ENCODE data around the gene AIFM3.
"Not testable (repeated sequence)": the region's sequence is repeated elsewhere in the genome, so short reads cannot be mapped to it uniquely, and the experiment has no call there.

The AIFM3 gene, protein sequence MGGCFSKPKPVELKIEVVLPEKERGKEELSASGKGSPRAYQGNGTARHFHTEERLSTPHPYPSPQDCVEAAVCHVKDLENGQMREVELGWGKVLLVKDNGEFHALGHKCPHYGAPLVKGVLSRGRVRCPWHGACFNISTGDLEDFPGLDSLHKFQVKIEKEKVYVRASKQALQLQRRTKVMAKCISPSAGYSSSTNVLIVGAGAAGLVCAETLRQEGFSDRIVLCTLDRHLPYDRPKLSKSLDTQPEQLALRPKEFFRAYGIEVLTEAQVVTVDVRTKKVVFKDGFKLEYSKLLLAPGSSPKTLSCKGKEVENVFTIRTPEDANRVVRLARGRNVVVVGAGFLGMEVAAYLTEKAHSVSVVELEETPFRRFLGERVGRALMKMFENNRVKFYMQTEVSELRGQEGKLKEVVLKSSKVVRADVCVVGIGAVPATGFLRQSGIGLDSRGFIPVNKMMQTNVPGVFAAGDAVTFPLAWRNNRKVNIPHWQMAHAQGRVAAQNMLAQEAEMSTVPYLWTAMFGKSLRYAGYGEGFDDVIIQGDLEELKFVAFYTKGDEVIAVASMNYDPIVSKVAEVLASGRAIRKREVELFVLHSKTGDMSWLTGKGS

DNA sequence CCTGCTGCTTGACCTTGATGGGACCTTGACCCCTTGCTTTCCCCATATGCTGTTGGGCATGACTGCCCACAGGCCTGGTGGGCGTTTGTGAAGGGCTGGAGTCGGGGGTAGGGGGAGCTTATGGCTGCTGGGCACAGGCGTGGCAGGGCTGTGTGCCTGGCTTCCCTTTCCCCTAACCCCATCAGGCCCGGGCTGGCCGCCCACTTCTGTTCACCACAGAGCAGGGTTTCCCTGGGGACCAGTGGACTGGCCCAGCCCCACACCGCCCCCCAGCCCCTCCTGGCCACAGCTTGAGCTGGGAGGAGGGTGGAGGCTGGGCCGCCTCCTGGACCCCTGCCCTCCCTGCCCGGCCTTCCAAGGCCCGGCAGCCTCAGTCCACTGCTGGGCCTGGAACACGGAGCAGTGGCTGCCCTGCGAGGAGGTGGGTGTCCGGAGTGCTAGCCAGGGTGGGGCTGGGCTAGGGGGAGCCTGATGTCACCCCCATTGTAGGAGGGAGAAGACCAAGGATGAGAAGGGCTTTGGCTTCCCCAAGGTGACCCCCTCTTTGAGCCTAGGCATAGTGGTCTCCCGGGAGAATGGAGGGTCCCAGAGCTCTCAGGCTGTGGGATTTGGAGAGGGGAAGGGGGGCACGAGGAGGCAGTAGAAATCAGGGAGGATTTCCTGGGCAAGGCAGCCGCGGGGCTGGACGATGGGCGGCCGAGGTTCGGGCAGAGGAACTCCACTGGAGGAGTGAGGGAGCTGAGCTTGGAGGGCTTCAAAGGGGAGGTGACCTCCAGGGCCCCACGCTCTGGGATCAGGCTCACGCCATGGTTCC is at the start of gene AIFM3:
AIFM3 (plus strand) TSS at position 373 of the 814 bp plus-strand sequence. CDS start 690 bp downstream, outside the sequence.
- H3K4me3 ChIP-seq (ENCODE audit: low read depth, low read length), result no peak within 1 kb of the TSS

DNA sequence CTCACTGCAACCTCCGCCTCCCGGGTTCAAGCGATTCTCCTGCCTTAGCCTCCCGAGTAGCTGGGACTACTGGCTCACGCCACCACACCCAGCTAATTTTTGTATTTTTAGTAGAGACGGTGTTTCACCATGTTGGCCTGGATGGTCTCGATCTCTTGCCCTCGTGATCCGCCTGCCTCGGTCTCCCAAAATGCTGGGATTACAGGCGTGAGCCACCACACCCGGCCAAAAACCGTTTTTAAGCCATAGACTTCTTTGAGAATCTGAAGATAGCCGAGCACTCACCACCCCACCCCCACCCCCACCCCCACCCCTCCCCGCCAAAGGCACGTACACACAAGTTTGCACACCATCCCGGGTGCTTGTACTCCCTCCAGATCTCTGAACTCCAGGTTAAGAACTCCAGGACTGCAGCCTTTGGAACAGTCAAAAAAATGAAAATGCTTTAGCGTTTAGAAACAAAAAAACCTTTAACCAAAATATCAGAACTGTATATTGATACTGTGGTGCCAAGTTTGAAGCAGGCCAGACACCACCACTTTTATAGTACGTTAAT is 48.3 kb upstream of the AIFM3 start:
- peak overlapping the region; percentile 95 for H3K4me3 ChIP-seq (ENCODE audit: low read depth, low read length)

DNA sequence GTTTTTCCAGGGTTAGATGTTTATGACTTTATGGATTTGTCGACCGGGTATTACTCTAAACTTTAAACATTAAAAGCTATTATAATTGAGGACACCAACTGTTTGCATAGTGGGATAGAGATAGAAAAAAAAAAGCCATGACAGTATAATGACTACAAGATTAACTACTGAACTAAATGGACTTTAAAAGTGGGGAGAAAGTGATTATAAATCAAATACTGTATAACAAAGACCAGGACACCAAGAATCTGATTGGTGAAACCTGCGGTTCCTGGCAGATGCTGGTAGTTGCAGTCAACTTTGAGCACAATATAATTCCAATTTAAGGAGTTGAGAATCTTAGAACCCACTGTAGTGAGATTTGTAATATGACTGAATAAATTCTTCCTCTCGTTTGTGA is 47.3 kb upstream of the AIFM3 start:
- H3K4me3 ChIP-seq (ENCODE audit: low read depth, low read length), result peak overlapping the region; percentile 95

DNA sequence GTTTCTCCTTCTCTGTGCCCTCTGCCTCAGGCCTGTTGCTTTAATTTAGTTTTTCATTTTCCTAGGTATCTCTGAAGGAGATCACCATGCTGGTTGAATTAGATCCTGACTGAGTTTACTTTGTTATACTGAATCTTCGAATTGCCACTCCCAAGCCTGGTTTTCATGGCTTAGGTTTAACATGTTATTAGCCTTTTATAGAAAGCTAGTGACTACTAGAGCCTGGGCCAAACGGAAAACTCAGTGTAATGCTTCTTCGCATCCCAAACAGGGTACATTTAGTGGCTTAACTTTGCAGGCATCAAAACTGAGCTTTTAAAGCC is 46.2 kb upstream of the AIFM3 start:
- no peak overlapping the region for H3K4me3 ChIP-seq (ENCODE audit: low read depth, low read length)

DNA sequence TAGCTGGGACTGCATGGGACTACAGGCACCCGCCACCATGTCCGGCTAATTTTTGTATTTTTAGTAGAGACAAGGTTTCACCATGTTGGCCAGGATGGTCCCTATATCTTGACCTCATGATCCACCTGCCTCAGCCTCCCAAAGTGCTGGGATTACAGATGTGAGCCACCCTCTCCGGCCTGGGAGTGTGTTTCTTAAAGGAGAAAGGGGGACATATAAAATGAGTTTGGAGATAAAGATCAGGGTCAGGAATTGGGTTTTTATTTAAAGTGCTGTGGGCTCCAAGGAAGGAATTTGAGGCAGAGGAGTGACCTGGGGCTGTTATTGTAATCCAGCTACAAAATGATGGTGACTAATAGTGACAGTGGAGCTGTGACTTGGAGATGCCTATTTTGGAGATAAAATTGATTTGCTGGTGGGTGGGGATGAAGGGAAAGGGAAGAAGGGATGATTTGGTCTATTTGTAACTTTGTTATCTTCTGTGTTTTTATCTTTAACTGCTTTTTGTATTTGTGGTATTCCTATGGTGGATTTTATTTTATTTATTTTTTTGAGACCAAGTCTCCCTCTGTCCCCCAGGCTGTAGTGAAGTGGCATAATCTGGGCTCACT is 44.8 kb upstream of the AIFM3 start:
- no peak overlapping the region for H3K4me3 ChIP-seq (ENCODE audit: low read depth, low read length)

DNA sequence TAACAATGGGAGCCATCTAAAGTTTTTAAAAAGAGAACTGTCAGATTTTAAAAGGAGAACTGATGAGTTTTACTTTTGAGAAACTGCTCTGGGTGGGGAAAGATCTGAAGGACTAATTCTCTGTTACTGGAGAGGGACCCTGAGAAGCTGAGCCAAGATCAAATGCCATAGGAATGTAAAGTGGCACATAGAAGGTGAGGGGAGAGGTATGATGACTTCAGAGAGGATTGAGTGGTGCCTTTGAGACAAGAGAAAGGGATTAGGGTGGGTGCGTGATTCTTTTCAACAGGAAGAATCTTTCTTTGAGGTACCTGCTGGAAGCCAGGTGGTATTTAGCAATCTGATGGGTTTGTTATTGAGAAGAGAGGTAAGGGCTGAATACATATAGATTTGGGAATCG is 40.8 kb upstream of the AIFM3 start:
- H3K4me3 ChIP-seq (ENCODE audit: low read depth, low read length), result no peak overlapping the region

DNA sequence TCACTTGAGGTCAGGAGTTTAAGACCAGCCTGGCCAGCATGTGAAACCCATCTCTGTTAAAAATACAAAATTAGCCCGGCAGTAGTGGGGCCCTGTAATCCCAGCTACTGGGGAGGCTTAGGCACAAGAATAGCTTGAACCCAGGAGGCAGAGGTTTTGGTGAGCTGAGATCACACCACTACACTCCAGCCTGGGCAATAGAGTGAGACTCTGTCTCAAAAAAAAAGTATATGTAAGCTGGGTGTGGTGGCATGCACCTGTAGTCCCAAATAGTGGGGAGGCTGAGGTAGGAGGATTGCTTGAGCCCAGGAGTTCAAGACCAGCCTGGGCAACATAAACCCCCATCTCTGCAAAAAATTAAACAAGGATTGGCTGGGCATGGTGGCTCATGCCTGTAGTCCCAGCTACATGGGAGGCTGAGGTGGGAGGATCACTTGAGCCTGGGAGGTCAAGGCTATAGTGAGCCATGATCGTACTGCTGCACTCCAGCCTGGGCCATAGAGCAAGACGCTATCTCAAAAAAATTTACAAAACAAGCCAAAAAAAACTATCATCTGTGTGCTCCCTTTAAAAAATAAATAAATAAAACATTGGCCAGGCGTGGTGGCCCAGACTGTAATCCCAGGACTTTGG is 39.0 kb upstream of the AIFM3 start:
- H3K4me3 ChIP-seq (ENCODE audit: low read depth, low read length), result no peak overlapping the region

DNA sequence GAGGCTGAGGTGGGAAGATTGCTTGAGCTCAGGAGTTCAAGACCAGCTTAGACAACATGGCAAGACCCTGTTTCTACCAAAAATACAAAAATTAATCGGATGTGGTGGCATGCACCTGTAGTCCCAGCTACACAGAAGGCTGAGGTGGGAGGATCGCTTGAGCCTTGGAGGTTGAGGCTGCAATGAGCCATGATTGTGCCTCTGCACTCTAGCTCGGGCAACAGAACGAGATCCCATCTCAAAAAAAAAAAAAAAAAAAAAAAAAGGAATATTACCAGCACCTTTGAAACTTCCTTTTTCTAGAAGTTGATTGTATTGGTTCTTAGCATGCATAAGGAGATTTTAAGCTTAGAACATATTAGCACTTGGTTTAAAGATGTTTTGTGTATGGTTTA is 38.5 kb upstream of the AIFM3 start:
- H3K4me3 ChIP-seq (ENCODE audit: low read depth, low read length), result no peak overlapping the region

DNA sequence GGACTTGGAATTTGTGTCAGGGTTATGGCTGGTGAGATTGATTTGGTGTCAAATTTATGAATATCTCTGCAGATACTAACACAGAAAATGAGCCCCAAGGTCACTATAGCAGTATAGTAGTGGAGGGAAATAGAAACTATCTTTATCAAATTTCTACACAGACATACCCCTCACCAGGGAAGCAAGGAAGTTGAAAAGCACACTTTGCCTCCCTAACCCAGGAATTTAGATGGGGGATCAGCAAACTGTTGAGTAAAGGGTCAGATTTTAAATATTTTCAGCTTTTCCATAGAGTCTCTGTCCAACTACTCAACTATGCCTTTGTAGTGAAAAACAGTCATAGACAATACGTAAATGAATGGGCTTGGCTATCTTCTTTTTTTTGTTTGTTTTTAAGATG is 37.1 kb upstream of the AIFM3 start:
- no peak overlapping the region for H3K4me3 ChIP-seq (ENCODE audit: low read depth, low read length)

DNA sequence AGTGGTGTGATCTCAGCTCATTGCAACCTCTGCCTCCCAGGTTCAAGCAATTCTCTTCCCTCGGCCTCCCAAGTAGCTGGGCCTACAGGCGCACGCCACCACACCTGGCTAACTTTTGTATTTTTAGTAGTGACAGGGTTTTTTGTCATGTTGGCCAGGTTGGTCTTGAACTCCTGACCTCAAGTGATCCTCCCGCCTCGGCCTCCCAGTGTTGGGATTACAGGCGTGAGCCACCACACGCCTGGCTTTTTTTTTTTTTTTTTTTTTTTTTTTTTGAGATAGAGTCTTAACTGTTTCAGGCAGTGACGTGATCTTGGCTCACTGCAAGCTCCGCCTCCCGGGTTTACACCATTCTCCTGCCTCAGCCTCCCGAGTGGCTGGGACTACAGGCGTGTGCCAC is 36.6 kb upstream of the AIFM3 start:
- not testable (repeated sequence) for H3K4me3 ChIP-seq (ENCODE audit: low read depth, low read length)

DNA sequence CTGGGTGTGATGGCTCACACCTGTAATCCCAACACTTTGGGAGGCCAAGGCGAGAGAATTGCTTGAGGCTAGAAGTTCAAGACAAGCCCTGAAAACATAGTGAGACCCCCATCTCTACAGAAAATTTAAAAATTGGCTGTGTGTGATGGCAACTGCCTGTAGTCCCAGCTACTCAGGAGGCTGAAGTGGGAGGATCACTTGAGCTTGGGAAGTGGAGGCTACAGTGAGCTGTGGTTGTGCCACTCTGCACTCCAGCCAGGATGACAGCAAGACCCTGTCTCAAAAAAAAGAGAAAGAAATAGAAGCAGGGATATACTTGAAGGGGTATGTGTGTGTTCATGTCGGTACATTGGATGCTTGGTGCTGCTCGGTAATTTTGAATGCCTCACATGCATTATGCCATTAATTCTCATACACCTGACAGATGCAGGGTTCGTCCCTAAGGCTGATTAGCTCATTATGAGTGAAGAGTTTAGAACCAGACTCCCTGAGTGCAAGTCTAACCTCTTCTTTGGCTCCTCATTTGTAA is 35.9 kb upstream of the AIFM3 start:
- no peak overlapping the region for H3K4me3 ChIP-seq (ENCODE audit: low read depth, low read length)

DNA sequence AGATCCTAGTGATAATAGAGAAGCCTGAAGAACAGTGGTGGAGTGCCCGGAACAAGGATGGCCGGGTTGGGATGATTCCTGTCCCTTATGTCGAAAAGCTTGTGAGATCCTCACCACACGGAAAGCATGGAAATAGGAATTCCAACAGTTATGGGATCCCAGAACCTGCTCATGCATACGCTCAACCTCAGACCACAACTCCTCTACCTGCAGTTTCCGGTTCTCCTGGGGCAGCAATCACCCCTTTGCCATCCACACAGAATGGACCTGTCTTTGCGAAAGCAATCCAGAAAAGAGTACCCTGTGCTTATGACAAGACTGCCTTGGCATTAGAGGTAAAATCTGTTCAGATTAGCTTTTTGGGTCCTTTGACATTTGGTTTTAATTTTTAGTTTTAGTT is 33.1 kb upstream of the AIFM3 start:
- H3K4me3 ChIP-seq (ENCODE audit: low read depth, low read length), result no peak overlapping the region

DNA sequence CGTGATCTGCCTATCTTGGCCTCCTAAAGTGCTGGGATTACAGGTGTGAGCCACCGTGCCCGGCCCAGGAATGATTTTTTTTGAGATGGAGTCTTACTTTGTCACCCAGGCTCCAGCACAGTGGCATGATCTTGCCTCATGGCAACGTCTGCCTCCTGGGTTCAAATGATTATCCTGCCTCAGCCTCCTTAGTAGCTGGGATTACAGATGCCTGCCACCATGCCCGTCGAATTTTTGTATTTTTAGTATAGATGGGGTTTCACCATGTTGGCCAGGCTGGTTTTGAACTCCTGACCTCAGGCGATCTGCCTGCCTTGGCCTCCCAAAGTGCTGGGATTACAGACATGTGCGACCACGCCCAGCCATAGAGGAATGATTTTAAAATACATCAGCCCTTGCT is 32.0 kb upstream of the AIFM3 start:
- not testable (repeated sequence) for H3K4me3 ChIP-seq (ENCODE audit: low read depth, low read length)

DNA sequence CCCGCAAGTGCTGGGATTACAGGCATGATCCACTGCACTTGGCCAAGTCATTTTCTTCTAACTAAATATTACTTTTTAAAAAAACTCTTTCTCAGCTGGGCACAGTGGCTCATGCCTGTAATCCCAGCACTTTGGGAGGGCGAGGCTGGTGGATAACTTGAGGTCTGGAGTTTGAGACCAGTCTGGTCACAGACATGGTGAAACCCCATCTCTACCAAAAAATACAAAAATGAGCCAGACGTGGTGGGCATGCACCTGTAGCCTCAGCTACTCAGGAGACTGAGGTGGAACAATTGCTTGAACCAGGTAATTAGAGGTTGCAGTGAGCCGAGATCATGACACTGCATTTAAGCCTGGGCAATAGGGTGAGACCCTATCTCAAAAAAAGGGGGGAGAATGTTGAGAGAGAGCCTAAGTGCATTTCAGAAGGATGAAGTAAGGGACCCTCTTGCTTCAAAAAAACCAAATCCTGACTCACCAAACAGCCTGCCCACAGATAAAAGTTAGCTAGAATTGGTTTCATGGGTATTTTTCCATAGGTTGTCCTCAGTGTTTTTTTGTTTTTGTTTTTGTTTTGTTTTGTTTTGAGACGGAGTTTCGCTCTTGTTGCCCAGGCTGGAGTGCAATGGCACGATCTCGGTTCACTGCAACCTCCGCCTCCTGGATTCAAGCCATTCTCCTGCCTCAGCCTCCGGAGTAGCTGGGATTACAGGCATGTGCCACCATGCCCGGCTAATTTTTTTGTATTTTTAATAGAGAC is 31.1 kb upstream of the AIFM3 start:
- H3K4me3 ChIP-seq (ENCODE audit: low read depth, low read length), result not testable (repeated sequence)

DNA sequence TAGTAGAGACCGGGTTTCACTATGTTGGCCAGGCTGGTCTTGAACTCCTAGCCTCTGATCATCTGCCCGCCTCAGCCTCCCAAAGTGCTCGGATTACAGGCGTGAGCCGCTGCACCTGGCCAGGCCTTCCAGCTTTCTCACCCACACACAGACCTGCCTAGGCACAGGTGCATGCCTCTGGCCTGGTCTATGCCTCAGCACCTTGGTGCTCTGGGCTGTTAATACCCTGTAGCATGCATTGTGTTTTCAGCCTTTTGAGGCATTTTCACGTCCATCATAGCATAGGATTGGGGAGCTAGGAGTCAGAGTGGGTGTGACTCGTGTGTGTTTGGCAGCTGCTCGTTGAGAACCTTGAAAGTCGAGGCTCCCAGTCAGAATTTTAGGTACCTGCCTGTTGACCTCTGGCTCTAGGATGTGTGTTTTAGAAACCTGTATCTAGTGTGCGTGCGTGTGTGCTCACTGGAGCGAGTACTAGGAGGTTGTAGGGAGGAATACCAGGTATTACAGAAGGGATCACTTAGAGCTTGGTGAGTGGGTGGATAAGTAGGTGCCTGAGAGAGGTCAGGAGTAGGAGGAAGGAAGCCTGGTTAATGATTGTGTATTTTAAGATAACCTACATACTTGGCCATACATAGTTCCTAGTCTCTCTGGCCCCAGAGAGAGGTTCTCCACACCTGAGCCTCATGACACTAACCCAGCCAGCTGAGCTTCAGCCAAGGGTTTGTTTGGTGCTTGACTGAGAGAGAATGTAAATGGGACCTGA is 29.8 kb upstream of the AIFM3 start:
- no peak overlapping the region for H3K4me3 ChIP-seq (ENCODE audit: low read depth, low read length)

DNA sequence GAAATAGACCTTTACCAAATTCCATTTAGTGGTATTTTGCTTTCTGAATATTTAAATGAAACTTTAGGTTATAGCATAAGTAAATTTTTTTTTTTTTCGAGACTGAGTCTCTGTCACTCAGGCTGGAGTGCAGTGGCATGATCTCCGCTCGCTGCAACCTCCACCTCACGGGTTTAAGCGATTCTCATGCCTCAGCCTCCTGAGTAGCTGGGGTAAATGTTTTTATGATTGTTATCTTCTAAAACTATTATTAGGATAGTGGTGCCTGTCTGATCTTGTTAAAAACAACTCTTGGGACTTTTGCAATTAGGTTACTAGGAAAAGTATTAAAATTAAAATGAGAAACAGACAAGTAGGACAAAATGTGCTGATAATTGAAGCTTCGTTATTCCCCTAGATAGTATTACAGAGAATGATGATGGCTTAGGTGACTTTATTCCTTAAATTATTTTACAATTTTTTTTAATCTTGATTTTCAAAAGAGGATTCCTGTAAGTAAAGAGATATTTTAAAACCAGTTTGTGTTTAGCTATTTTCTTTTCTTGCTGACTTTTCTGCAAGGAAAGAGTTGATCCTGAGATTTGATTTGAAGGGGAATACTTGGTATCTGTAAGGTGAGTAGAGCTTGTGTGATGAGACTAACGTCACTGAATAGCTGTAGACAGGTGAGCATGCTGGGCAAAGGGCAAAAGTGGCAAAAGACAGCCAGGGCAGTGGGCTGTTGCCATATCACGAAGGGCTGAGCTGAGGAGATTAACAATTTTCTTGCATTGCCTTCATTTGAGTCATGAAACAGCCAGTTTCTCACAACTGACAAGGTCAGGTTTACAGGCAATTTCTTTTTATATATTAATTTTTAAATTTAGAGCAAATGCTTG is 29.0 kb upstream of the AIFM3 start:
- no peak overlapping the region for H3K4me3 ChIP-seq (ENCODE audit: low read depth, low read length)

DNA sequence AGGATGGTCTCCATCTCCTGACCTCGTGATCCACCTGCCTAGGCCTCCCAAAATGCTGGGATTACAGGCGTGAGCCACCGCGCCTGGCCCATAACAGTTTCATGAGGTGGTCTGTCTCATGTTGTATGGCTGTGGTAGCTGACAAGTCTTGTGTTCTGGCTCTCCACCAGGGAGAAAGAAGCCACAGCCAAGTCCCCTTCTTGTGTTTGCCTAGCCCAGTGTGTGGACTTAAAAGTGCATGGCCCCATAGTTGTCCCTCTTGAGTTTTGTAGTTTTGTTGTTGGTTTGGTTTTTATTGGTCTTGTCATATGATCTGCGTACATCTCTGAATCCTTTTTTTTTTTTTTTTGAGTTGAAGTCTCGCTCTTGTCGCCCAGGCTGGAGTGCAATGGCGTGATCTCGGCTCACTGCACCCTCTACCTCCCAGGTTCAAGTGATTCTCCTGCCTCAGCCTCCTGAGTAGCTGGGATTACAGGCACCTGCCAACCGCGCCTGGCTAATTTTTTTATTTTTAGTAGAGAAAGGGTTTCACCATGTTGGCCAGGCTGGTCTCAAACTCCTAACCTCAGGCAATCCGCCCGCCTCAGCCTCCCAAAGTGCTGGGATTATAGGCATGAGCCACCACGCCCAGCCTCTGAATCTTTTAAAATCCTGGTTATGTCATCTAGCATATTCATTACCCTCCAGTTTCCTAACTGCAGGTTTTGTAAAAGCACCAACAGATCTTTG is 27.4 kb upstream of the AIFM3 start:
- H3K4me3 ChIP-seq (ENCODE audit: low read depth, low read length), result not testable (repeated sequence)
